GM23338 (cell line): ENCODE measurements around the gene RTN4IP1.

Experiments used
- CREB1 ChIP-seq: fragments of 250-450 bp; sonication (Bioruptor Pico); IDR thresholded peaks from 2 replicates; pipeline ENCODE4 v1.5.0; 2020; ENCODE audit warnings: low read depth, mild to moderate bottlenecking, moderate library complexity
- CTCF ChIP-seq, 2 experiments: fragments of 200-600 bp in 1 of 2; sonication (generic) in 1 of 2; conservative IDR thresholded peaks; 2 replicates each; pipeline versions ENCODE4 v1.5.1 to v1.6.1; 2016 to 2017; ENCODE audit warnings: antibody characterized with exemption in 2 of 2, low read depth in 2 of 2, mild to moderate bottlenecking in 2 of 2, moderate library complexity in 1 of 2
- EZH2 ChIP-seq: fragments of 200-600 bp; sonication (generic); IDR thresholded peaks from one replicate; pipeline ENCODE4 v1.8.0; 2017; ENCODE audit warnings: antibody characterized with exemption, mild to moderate bottlenecking, low read depth; ENCODE audit not compliant: unreplicated experiment
- EZH2phosphoT487 ChIP-seq: fragments of 200-600 bp; sonication (generic); IDR thresholded peaks from one replicate; pipeline ENCODE4 v1.8.1; 2018; ENCODE audit warnings: antibody characterized with exemption; ENCODE audit not compliant: unreplicated experiment
- POLR2AphosphoS5 ChIP-seq: IDR thresholded peaks from 2 replicates; pipeline ENCODE4 v1.6.1; 2016; ENCODE audit warnings: antibody characterized with exemption, low read depth
- ZNF114 ChIP-seq: fragments of 250-450 bp; sonication (Bioruptor Pico); IDR thresholded peaks from 2 replicates; pipeline ENCODE4 v1.5.0; 2020; ENCODE audit warnings: mild to moderate bottlenecking, moderate library complexity

GRCh38 chr6:106537662-106538061 lies 91.6 kb downstream of the RTN4IP1 start:
- TF ChIP-seq EZH2phosphoT487: no peak
- TF ChIP-seq CTCF (conservative IDR thresholded peaks at IDR 0.05; ENCODE audit: low read depth in 2 of 2): no peak
- no peak for TF ChIP-seq EZH2
- TF ChIP-seq CREB1 (CRISPR knock-in tag): no peak
- no peak for TF ChIP-seq ZNF114 (CRISPR knock-in tag)
- TF ChIP-seq POLR2AphosphoS5: no peak
